Occipital lobe (tissue), 2 donors: Measurements from ENCODE around the gene DUOXA1. TPM values are rescaled to one million over a fixed set of nuclear protein-coding genes. Genes with fewer than 3 reads are reported as not detected.
"Not testable (repeated sequence)": the region's sequence is repeated elsewhere in the genome, so short reads cannot be mapped to it uniquely, and the experiment has no call there.

ENCODE experiments used
- DNase-seq: peaks from one replicate; lab custom pipeline; 2025; lab: John Stamatoyannopoulos, UW
- total RNA-seq: library from RNA; depleted of rRNA; stranded (reverse); fragments of >200 nt; gene quantifications from one replicate; pipeline ENCODE4 v1.2.3, GENCODE V29; 2014

Gene DUOXA1
- total RNA-seq, 1 donor from 2014 or later, result 0.31 TPM

- no peak for DNase-seq
These were observed 22.5 kb upstream of the DUOXA1 start for GRCh38 chr15:45151998-45152828.

- no peak for DNase-seq
These were observed 21.3 kb upstream of the DUOXA1 start for GRCh38 chr15:45150997-45151396.

GRCh38 chr15:45150481-45150880 lies 20.8 kb upstream of the DUOXA1 start:
- no peak for DNase-seq

- no peak for DNase-seq
These were observed 19.4 kb upstream of the DUOXA1 start for GRCh38 chr15:45149060-45149459.

- no peak for DNase-seq
These were observed 18.7 kb upstream of the DUOXA1 start for GRCh38 chr15:45148076-45149059.

- DNase-seq, result no peak
These were observed 17.9 kb upstream of the DUOXA1 start for GRCh38 chr15:45147606-45148005.

- DNase-seq, result no peak
These were observed 16.7 kb upstream of the DUOXA1 start for GRCh38 chr15:45146405-45146804.

GRCh38 chr15:45144775-45145174 lies 15.1 kb upstream of the DUOXA1 start:
- no peak for DNase-seq

- no peak for DNase-seq
These were observed 14.3 kb upstream of the DUOXA1 start for GRCh38 chr15:45143946-45144345.

GRCh38 chr15:45143056-45143455 lies 13.4 kb upstream of the DUOXA1 start:
- no peak for DNase-seq

GRCh38 chr15:45141386-45141785 lies 11.7 kb upstream of the DUOXA1 start:
- no peak for DNase-seq

- no peak for DNase-seq
These were observed 11.0 kb upstream of the DUOXA1 start for GRCh38 chr15:45140557-45141250.

GRCh38 chr15:45139770-45140169 lies 10.1 kb upstream of the DUOXA1 start:
- no peak for DNase-seq

GRCh38 chr15:45138814-45139765 lies 9.4 kb upstream of the DUOXA1 start:
- DNase-seq, result no peak

- DNase-seq, result no peak
These were observed 8.0 kb upstream of the DUOXA1 start for GRCh38 chr15:45137703-45138102.

GRCh38 chr15:45136378-45136764 lies 6.7 kb upstream of the DUOXA1 start:
- DNase-seq, result no peak

- DNase-seq, result not testable (repeated sequence)
These were observed 6.2 kb upstream of the DUOXA1 start for GRCh38 chr15:45135705-45136377.

GRCh38 chr15:45134682-45135604 lies 5.3 kb upstream of the DUOXA1 start:
- DNase-seq, result no peak

- no peak for DNase-seq
These were observed 4.4 kb upstream of the DUOXA1 start for GRCh38 chr15:45134046-45134445.
